Umbilical cord (tissue), 2 donors: ENCODE measurements around the gene KANSL1. TPM values are rescaled to one million over a fixed set of nuclear protein-coding genes. Genes with fewer than 3 reads are reported as not detected.
"Not testable (repeated sequence)": the region's sequence is repeated elsewhere in the genome, so short reads cannot be mapped to it uniquely, and the experiment has no call there.

Source experiments
- DNase-seq: peaks from one replicate; pipeline ENCODE4 v3.0.0-alpha.2; 2015; ENCODE audit warnings: low spot score
- total RNA-seq: library from RNA; depleted of rRNA; stranded (reverse); fragments of >200 nt; gene quantifications from one replicate; pipeline ENCODE4 v1.2.3, GENCODE V29; 2014; ENCODE audit warnings: low replicate concordance; ENCODE audit not compliant: insufficient read depth

KANSL1 gene
- total RNA-seq, 1 donor from 2014 or later: 83.5 TPM

GRCh38 chr17:46192439-46193150 is 634 bp downstream of the KANSL1 start:
- DNase-seq: peak; percentile 91

GRCh38 chr17:46192189-46192438 is 1.1 kb downstream of the KANSL1 start:
- DNase-seq: no peak

- peak; percentile 71 for DNase-seq
Measured at GRCh38 chr17:46191322-46192188, 1.7 kb downstream of the KANSL1 start.

GRCh38 chr17:46190763-46191162 is 2.5 kb downstream of the KANSL1 start:
- no peak for DNase-seq

GRCh38 chr17:46186827-46187235 is 6.4 kb downstream of the KANSL1 start:
- DNase-seq: not testable (repeated sequence)

- no peak for DNase-seq
Measured at GRCh38 chr17:46184696-46185095, 8.5 kb downstream of the KANSL1 start.

GRCh38 chr17:46183383-46183782 is 9.8 kb downstream of the KANSL1 start:
- not testable (repeated sequence) for DNase-seq

- no peak for DNase-seq
Measured at GRCh38 chr17:46182961-46183360, 10.3 kb downstream of the KANSL1 start.

- no peak for DNase-seq
Measured at GRCh38 chr17:46181940-46182339, 11.3 kb downstream of the KANSL1 start.

- not testable (repeated sequence) for DNase-seq
Measured at GRCh38 chr17:46181316-46181715, 11.9 kb downstream of the KANSL1 start.

- no peak for DNase-seq
Measured at GRCh38 chr17:46180892-46181274, 12.3 kb downstream of the KANSL1 start.

GRCh38 chr17:46180185-46180891 is 12.9 kb downstream of the KANSL1 start:
- DNase-seq: not testable (repeated sequence)

- no peak for DNase-seq
Measured at GRCh38 chr17:46179375-46179999, 13.7 kb downstream of the KANSL1 start.

GRCh38 chr17:46178550-46179214 is 14.5 kb downstream of the KANSL1 start:
- DNase-seq: no peak

- DNase-seq: no peak
Measured at GRCh38 chr17:46176975-46177374, 16.3 kb downstream of the KANSL1 start.

GRCh38 chr17:46175891-46176290 is 17.3 kb downstream of the KANSL1 start:
- no peak for DNase-seq

- DNase-seq: peak; percentile 67
Measured at GRCh38 chr17:46173153-46173552, 20.1 kb downstream of the KANSL1 start.

GRCh38 chr17:46171939-46172338 is 21.3 kb downstream of the KANSL1 start:
- DNase-seq: no peak

GRCh38 chr17:46170639-46171429 is 22.4 kb downstream of the KANSL1 start:
- no peak for DNase-seq

- no peak for DNase-seq
Measured at GRCh38 chr17:46169913-46170638, 23.2 kb downstream of the KANSL1 start.
